ENCODE measurements around the gene PIK3CD. TPM values are rescaled to one million over a fixed set of nuclear protein-coding genes. Genes with fewer than 3 reads are reported as not detected.

Gene PIK3CD
- total RNA-seq, 2 experiments from 2014 or later, result 96.6 to 101 TPM

DNA sequence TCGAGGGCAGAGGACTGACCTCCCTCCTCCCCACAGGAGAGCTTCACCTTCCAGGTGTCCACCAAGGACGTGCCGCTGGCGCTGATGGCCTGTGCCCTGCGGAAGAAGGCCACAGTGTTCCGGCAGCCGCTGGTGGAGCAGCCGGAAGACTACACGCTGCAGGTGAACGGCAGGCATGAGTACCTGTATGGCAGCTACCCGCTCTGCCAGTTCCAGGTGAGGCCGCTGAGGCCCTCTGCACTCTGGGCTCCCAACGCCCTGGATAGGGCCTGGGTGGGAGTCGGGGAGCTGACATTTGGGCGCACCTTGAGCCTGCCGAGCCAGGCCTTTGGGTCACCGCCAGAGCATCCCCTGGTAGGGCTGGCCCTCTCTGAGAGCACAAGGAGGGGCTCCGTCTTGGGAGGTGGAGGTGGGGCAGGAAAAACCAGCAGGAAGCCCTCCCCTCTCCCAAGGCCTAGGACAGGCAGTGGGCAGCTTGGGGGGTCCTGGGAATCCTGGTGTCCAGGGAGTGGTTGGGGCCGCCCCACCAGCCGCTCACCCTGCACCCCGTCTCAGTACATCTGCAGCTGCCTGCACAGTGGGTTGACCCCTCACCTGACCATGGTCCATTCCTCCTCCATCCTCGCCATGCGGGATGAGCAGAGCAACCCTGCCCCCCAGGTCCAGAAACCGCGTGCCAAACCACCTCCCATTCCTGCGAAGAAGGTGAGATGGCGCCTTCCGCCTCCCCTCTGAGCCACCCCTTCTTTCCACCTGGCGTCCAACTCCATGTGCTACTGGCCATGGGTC is 65.1 kb downstream of the PIK3CD start:
- Mint-ChIP-seq H3K4me1 (ENCODE audit: low read depth) (peaks cover 68% of the 10 kb centered on the region), H3K4me3 (peak overlapping the region; percentile 90), H3K9me3 (no peaks in the 10 kb centered on the region), H3K27ac (peak overlapping the region; percentile 90), H3K36me3 (ENCODE audit: low read depth) (peaks cover 38% of the 10 kb centered on the region), H3K27me3 (ENCODE audit: low read depth) (no peaks in the 10 kb centered on the region)
- intact Hi-C loops (cut with micrococcal nuclease), result loop anchor here (1.0 kb wide), 3 partner anchors 12 to 89 kb away; no protein-coding TSS in a partner anchor
- no peak for DNase-seq
- CTCF ChIA-PET, result interaction anchor here (0.6 to 14.9 kb wide), 10 partner anchors 8 to 150 kb away, joined by 3 to 134 read pairs (median 4); no protein-coding TSS in a partner anchor

DNA sequence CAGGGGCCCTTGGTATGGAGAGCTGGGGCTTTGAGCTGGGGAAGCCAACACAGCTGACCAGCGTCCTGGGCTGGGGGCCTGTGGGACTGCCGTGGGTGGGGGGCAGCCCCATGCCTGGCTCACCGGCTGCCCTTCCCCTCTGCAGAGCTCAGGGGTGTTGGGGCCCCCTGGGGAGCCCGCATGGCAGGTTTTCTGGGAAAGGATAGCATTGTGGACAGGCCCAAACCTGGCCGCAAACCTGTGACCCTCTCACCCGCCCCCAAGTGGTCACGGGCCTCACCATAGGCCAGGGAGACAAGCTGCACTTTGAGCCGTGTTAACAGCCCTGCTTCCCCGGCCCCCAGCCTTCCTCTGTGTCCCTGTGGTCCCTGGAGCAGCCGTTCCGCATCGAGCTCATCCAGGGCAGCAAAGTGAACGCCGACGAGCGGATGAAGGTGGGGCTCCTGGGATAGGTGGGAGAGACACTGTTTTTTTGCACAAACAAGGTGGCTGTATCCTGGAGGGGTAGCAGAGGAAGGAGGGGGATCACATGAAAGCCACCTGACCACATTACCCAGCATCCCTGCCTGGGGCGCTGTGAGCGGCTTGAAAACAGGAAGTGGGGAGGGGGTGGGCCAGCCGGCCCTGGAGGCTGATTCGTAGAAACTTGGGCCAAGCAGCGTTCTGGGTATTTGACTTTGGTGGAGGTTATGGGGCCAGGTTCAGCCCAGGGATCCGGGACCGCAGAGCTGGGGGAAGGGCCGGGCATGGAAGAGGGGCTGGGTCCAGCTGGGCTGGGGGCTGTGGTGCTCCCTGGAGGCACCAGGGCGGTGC is 65.9 kb downstream of the PIK3CD start:
- peak overlapping the region; percentile 90 for H3K4me3 Mint-ChIP-seq
- H3K9me3 Mint-ChIP-seq, result no peaks in the 10 kb centered on the region
- peaks cover 70% of the 10 kb centered on the region for H3K4me1 Mint-ChIP-seq (ENCODE audit: low read depth)

DNA sequence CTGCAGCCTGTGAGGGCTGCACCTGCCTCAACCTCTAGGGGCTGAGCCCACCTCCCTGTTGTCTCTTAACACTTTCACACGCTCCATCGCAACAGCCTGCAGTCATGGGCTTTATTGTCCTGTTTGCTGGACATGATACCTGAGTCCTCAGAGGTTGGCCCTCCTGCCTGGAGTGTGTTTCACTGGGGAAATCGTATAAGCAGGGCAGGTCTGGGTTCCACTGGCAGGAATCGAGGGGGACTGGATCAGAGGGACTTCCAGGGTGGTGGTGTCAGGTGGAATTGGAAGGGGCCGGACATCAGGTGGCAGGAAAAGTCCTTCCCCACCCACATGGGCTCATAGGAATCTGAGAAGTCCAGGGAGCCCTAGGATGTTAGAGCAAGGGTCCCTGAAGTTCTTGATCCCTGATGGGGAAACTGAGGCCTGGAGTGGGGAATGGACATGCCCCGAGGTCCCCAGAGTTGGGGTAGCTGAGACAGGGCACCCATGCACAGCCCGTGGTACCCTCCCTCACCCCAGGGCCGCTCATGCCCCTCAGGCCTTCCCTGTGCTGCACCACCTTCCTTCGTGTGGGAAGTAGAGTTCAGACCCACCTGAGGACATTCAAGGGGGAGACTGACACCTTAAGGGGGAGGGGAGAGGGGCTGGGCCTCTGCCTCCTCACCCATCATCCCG is 66.6 kb downstream of the PIK3CD start:
- peak overlapping the region; percentile 90 for H3K4me3 Mint-ChIP-seq
- DNase-seq, result no peak
- CTCF ChIA-PET, result interaction anchor here (0.7 to 14.9 kb wide), 3 partner anchors 20 to 149 kb away, joined by 3 to 134 read pairs (median 3); no protein-coding TSS in a partner anchor
- intact Hi-C loops (cut with micrococcal nuclease), result no loop called here
- H3K27ac Mint-ChIP-seq, result peak overlapping the region; percentile 90
- H3K27me3 Mint-ChIP-seq (ENCODE audit: low read depth), result no peaks in the 10 kb centered on the region
- peaks cover 48% of the 10 kb centered on the region for H3K36me3 Mint-ChIP-seq (ENCODE audit: low read depth)
- H3K4me1 Mint-ChIP-seq (ENCODE audit: low read depth), result peaks cover 64% of the 10 kb centered on the region
- H3K9me3 Mint-ChIP-seq, result peaks cover 4% of the 10 kb centered on the region

More for the DNA sequence above, 65.9 kb downstream of the PIK3CD start:
- H3K27ac Mint-ChIP-seq, result peak overlapping the region; percentile 90
- CTCF ChIA-PET, result interaction anchor here (0.7 to 14.9 kb wide), 7 partner anchors 9 to 149 kb away, joined by 3 to 134 read pairs (median 3); no protein-coding TSS in a partner anchor
- DNase-seq, result peak; percentile 95
- intact Hi-C loops (cut with micrococcal nuclease), result loop anchor here (1.0 kb wide), 3 partner anchors 11 to 90 kb away; no protein-coding TSS in a partner anchor
- H3K27me3 Mint-ChIP-seq (ENCODE audit: low read depth), result no peaks in the 10 kb centered on the region
- H3K36me3 Mint-ChIP-seq (ENCODE audit: low read depth), result peaks cover 43% of the 10 kb centered on the region

DNA sequence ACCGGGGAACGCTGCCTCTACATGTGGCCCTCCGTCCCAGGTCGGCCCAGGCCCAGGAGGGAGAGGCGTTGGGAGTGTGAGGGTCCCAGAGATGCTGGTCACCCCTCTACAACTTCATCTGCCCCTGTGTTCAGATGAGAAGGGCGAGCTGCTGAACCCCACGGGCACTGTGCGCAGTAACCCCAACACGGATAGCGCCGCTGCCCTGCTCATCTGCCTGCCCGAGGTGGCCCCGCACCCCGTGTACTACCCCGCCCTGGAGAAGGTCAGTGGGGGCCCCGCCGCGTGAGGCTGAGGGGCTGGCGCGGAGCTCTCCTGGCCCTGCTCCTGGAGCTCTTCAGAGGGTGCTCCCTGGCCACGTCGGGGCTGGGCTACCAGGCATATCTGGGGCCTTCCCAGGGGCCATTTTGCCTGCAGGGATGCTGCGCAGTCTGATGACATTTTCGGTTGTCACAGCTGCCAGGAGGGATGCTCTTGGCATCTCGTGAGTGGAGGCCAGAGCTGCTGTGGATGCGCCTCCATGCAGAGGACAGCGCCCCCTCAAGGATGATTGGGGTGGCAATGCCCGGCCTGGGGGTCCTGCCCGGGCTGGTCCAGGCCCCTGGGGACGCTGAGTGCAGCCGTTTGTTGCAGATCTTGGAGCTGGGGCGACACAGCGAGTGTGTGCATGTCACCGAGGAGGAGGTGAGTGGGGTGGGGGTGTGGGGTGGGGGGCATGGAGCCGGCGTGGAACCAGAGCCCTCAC is 68.6 kb downstream of the PIK3CD start:
- Mint-ChIP-seq H3K27ac (peak overlapping the region; percentile 63), H3K4me3 (no peak overlapping the region), H3K36me3 (ENCODE audit: low read depth) (peaks cover 59% of the 10 kb centered on the region), H3K4me1 (ENCODE audit: low read depth) (peaks cover 68% of the 10 kb centered on the region), H3K9me3 (peaks cover 10% of the 10 kb centered on the region), H3K27me3 (ENCODE audit: low read depth) (no peaks in the 10 kb centered on the region)
- intact Hi-C loops (cut with micrococcal nuclease), result no loop called here
- DNase-seq, result no peak
- CTCF ChIA-PET, result interaction anchor here (0.6 to 14.9 kb wide), 13 partner anchors 10 to 194 kb away, joined by 3 to 134 read pairs (median 4); no protein-coding TSS in a partner anchor

DNA sequence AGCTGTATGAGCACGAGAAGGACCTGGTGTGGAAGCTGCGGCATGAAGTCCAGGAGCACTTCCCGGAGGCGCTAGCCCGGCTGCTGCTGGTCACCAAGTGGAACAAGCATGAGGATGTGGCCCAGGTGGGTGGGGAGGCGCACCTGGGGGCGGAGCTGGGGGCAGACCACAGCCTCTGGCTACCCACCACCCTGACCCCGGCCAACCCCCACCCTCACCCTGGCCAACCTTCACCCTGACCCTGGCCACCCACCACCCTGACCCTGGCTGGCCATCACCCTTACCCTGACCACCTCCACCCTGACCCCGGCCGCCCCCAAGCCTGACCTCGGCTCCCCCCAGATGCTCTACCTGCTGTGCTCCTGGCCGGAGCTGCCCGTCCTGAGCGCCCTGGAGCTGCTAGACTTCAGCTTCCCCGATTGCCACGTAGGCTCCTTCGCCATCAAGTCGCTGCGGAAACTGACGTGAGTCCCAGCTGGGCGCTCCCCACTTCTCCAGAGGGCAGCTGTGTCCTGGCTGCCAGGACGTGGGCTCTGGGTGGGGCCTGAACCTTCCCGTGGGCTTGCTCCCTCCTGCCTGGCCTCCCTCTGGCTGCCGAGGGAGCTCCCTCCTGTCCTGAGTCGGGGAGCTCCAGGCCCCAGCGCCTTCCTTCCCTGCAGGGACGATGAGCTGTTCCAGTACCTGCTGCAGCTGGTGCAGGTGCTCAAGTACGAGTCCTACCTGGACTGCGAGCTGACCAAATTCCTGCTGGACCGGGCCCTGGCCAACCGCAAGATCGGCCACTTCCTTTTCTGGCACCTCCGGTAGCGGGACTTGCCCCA is 69.5 kb downstream of the PIK3CD start:
- no peak overlapping the region for H3K27ac Mint-ChIP-seq
- no peaks in the 10 kb centered on the region for H3K27me3 Mint-ChIP-seq (ENCODE audit: low read depth)
- no peak for DNase-seq
- CTCF ChIA-PET, result interaction anchor here (0.6 to 14.9 kb wide), 14 partner anchors 8 to 400 kb away, joined by 3 to 134 read pairs (median 4); no protein-coding TSS in a partner anchor
- H3K4me1 Mint-ChIP-seq (ENCODE audit: low read depth), result peaks cover 63% of the 10 kb centered on the region
- H3K36me3 Mint-ChIP-seq (ENCODE audit: low read depth), result peaks cover 55% of the 10 kb centered on the region
- intact Hi-C loops (cut with micrococcal nuclease), result no loop called here
- H3K4me3 Mint-ChIP-seq, result no peak overlapping the region
- peaks cover 10% of the 10 kb centered on the region for H3K9me3 Mint-ChIP-seq

DNA sequence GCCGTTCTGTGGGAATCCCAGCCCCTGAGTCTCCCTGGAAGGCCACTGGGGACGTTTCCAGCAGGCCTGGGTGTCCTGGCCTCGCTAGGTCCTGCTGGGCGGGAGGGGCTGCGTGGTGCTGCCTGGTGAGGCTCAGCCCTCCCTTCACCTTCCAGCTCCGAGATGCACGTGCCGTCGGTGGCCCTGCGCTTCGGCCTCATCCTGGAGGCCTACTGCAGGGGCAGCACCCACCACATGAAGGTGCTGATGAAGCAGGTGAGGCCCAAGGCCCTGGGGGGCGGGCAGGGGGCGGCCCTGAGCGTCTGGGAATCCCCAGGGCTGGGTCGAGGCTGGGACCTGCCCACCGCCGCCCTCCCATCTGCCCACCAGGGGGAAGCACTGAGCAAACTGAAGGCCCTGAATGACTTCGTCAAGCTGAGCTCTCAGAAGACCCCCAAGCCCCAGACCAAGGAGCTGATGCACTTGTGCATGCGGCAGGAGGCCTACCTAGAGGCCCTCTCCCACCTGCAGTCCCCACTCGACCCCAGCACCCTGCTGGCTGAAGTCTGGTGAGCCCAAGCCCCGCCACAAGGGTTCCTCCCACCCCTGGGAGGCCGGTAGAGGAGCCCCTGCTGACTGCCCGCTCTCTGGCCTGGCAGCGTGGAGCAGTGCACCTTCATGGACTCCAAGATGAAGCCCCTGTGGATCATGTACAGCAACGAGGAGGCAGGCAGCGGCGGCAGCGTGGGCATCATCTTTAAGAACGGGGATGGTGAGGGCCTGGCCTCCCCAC is 70.3 kb downstream of the PIK3CD start:
- intact Hi-C loops (cut with micrococcal nuclease), result no loop called here
- CTCF ChIA-PET, result interaction anchor here (0.8 to 14.9 kb wide), 13 partner anchors 9 to 144 kb away, joined by 3 to 134 read pairs (median 4); no protein-coding TSS in a partner anchor
- peaks cover 55% of the 10 kb centered on the region for H3K36me3 Mint-ChIP-seq (ENCODE audit: low read depth)
- no peak overlapping the region for H3K27ac Mint-ChIP-seq
- no peaks in the 10 kb centered on the region for H3K27me3 Mint-ChIP-seq (ENCODE audit: low read depth)
- DNase-seq, result peak; percentile 85
- H3K4me1 Mint-ChIP-seq (ENCODE audit: low read depth), result peaks cover 61% of the 10 kb centered on the region
- peaks cover 10% of the 10 kb centered on the region for H3K9me3 Mint-ChIP-seq
- no peak overlapping the region for H3K4me3 Mint-ChIP-seq

DNA sequence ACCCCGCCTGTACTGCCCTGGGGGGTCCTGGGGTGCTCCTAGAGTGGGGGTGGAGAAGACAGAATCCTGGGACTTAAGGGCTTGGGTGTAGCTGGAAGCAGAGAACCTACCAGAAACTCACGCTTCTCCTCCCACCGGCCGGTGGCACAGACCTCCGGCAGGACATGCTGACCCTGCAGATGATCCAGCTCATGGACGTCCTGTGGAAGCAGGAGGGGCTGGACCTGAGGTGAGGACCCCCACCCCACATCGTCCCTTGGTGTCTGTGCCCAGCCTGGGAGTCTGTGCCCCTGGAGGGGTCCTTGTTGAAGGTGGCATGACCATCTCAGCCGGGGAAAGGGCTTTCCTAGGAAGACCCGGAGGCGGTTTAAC is 70.8 kb downstream of the PIK3CD start:
- Mint-ChIP-seq H3K9me3 (peaks cover 10% of the 10 kb centered on the region), H3K4me1 (ENCODE audit: low read depth) (peaks cover 64% of the 10 kb centered on the region), H3K36me3 (ENCODE audit: low read depth) (peaks cover 55% of the 10 kb centered on the region), H3K27me3 (ENCODE audit: low read depth) (no peaks in the 10 kb centered on the region), H3K27ac (no peak overlapping the region), H3K4me3 (no peak overlapping the region)
- intact Hi-C loops (cut with micrococcal nuclease), result no loop called here
- CTCF ChIA-PET, result interaction anchor here (0.8 to 14.9 kb wide), 6 partner anchors 12 to 94 kb away, joined by 3 to 134 read pairs (median 6); no protein-coding TSS in a partner anchor
- DNase-seq, result no peak

DNA sequence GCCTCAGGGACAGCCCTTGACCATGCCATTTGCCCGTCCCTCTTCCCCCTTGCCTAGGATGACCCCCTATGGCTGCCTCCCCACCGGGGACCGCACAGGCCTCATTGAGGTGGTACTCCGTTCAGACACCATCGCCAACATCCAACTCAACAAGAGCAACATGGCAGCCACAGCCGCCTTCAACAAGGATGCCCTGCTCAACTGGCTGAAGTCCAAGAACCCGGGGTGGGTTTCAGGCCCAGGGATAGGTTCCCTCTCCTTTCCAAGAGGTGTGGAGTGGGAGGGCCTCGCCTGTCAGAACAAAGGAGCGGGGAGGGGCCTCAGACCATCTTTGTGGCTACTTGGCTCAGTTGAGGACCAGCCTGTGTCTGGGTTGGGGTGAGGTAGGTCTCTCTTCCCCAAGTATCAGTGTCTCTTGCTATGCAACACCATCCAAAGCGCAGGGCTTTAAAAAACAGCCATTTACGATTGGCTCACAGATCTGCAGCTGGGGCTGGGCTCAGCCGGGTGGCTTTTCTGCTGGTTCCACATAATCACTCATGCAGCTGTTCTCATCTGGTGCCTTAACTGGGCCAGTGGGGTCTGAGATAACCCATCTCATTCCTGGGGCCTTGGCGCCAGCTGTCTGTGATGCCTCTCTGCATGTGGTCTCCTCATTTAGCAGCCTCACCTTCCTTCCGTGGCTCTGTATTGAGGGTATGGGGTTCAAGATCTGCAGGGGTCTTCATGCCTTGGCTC is 71.7 kb downstream of the PIK3CD start:
- H3K4me3 Mint-ChIP-seq, result no peak overlapping the region
- DNase-seq, result no peak
- CTCF ChIA-PET, result interaction anchor here (0.7 to 14.9 kb wide), 3 partner anchors 9 to 94 kb away, joined by 3 to 134 read pairs (median 4); no protein-coding TSS in a partner anchor
- H3K36me3 Mint-ChIP-seq (ENCODE audit: low read depth), result peaks cover 57% of the 10 kb centered on the region
- no peaks in the 10 kb centered on the region for H3K27me3 Mint-ChIP-seq (ENCODE audit: low read depth)
- peaks cover 64% of the 10 kb centered on the region for H3K4me1 Mint-ChIP-seq (ENCODE audit: low read depth)
- no peak overlapping the region for H3K27ac Mint-ChIP-seq
- intact Hi-C loops (cut with micrococcal nuclease), result no loop called here
- H3K9me3 Mint-ChIP-seq, result peaks cover 10% of the 10 kb centered on the region

DNA sequence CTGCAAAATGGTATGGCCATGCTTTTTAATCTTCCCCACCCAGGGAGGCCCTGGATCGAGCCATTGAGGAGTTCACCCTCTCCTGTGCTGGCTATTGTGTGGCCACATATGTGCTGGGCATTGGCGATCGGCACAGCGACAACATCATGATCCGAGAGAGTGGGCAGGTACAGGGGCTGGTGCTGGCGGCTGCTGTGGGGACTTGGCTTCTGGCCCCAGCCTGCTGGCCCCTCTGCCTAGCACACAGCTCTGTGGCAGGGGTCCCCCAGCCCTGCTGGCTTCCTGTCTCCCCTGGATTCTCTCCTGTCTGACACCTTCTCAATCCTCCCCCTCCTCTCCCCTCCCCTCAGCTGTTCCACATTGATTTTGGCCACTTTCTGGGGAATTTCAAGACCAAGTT is 72.4 kb downstream of the PIK3CD start:
- peaks cover 66% of the 10 kb centered on the region for H3K4me1 Mint-ChIP-seq (ENCODE audit: low read depth)
- H3K9me3 Mint-ChIP-seq, result peaks cover 10% of the 10 kb centered on the region
- H3K27me3 Mint-ChIP-seq (ENCODE audit: low read depth), result no peaks in the 10 kb centered on the region
- H3K4me3 Mint-ChIP-seq, result no peak overlapping the region
- DNase-seq, result no peak
- H3K27ac Mint-ChIP-seq, result no peak overlapping the region
- CTCF ChIA-PET, result interaction anchor here (0.7 to 14.9 kb wide), 3 partner anchors 9 to 95 kb away, joined by 3 to 134 read pairs (median 4); no protein-coding TSS in a partner anchor
- intact Hi-C loops (cut with micrococcal nuclease), result loop anchor here (2.0 kb wide), 1 partner anchor 97 kb away; no protein-coding TSS in a partner anchor
- H3K36me3 Mint-ChIP-seq (ENCODE audit: low read depth), result peaks cover 62% of the 10 kb centered on the region
